Vagina (tissue), 2 donors: ENCODE data around the gene TOB1. TPM values are rescaled to one million over a fixed set of nuclear protein-coding genes. Genes with fewer than 3 reads are reported as not detected.

Source experiments
- DNase-seq, 2 donors: peaks; one replicate each; pipeline ENCODE4 v3.0.0-alpha.2; 2017; ENCODE audit errors: extremely low spot score in 2 of 2
- H3K27ac ChIP-seq: fragments of 200-600 bp; sonication (generic); one replicate; pipeline ENCODE4 v1.5.1; 2019
- H3K27me3 ChIP-seq: fragments of 200-600 bp; sonication (generic); one replicate; pipeline ENCODE4 v1.5.1; 2019
- H3K36me3 ChIP-seq, 2 donors: fragments of 200-600 bp; sonication (generic); one replicate each; pipeline ENCODE4 v1.5.1; 2017 to 2019
- H3K4me1 ChIP-seq: fragments of 200-600 bp; sonication (generic); one replicate; pipeline ENCODE4 v1.5.1; 2019
- H3K4me3 ChIP-seq, 2 donors: fragments of 200-600 bp; sonication (generic); 1 replicate in 1 of 2; 2 replicates in 1 of 2; pipeline ENCODE4 v1.5.1; 2016 to 2019
- H3K9me3 ChIP-seq: fragments of 200-600 bp; sonication (generic); one replicate; pipeline ENCODE4 v1.5.1; 2019
- POLR2A ChIP-seq, 2 donors: fragments of 450-650 bp; IDR thresholded peaks; one replicate each; pipeline ENCODE4 v1.6.1; 2017; ENCODE audit warnings: antibody characterized with exemption in 2 of 2, mild to moderate bottlenecking in 2 of 2, moderate library complexity in 2 of 2
- POLR2AphosphoS5 ChIP-seq, 2 donors: sonication (generic); formaldehyde crosslinking; IDR thresholded peaks; one replicate each; pipeline ENCODE4 v1.9.0; 2017; ENCODE audit warnings: antibody characterized with exemption in 2 of 2, mild to moderate bottlenecking in 2 of 2, low read depth in 1 of 2; ENCODE audit not compliant: insufficient read depth in 1 of 2
- intact Hi-C: fragments of 100-400 bp; cut with DNase I; formaldehyde crosslinking; loops from one replicate; pipeline ENCODE4 v1.15.1; 2023
- total RNA-seq: library from RNA; depleted of rRNA; stranded (reverse); fragments of >200 nt; gene quantifications from one replicate; pipeline ENCODE4 v1.2.3, GENCODE V29; 2016
- TF ChIP-seq, protein P1 (sequence below), 3 experiments: fragments of 450-650 bp in 2 of 3; fragments of 200-600 bp in 1 of 3; sonication (generic) in 1 of 3; IDR thresholded peaks; one replicate each; pipeline ENCODE4 v1.5.1; 2017 to 2019; ENCODE audit warnings: antibody characterized with exemption in 3 of 3, mild to moderate bottlenecking in 2 of 3, moderate library complexity in 2 of 3

Gene TOB1
- total RNA-seq, 1 donor from 2014 or later, result 74.4 TPM

DNA sequence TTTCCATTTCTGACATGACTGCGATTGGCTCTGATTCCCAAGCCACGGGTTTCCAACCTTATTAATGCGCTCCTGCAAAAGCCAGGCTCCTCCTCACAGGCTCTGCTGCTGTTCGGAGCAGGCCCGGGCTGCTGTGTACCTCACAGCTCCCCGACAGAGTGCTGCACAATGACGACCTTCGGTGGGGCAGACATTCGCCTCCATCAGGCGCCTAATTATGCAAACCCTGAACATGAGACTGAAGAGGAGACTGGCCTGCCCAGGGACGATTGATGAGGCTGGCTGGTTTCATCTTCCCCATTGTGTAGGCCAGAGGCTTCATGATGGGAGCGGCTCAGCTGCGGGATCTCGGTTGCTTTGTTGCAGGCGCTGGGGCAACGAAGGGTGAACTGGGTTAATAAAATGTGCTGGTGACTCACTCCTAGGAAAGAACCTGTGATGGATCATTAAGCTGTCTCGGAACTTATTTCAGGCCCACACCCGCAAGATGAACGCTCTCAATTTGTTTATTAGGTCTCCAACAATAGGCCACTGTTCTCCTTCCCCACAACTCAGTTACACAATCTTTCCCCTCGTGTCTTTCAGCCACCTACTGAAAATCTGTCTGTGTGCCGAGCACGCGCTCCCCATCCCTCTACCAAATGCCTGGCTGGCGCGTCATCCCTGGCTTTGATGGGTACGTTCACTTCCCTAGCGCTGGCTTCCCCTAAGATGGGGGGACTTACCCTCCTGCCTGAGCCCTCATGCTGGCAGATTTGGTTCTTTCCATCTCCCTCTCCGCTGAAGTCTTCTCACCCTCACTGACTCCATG lies 27.2 kb upstream of the TOB1 start:
- TF ChIP-seq, protein P1, sequence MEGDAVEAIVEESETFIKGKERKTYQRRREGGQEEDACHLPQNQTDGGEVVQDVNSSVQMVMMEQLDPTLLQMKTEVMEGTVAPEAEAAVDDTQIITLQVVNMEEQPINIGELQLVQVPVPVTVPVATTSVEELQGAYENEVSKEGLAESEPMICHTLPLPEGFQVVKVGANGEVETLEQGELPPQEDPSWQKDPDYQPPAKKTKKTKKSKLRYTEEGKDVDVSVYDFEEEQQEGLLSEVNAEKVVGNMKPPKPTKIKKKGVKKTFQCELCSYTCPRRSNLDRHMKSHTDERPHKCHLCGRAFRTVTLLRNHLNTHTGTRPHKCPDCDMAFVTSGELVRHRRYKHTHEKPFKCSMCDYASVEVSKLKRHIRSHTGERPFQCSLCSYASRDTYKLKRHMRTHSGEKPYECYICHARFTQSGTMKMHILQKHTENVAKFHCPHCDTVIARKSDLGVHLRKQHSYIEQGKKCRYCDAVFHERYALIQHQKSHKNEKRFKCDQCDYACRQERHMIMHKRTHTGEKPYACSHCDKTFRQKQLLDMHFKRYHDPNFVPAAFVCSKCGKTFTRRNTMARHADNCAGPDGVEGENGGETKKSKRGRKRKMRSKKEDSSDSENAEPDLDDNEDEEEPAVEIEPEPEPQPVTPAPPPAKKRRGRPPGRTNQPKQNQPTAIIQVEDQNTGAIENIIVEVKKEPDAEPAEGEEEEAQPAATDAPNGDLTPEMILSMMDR (IDR thresholded peaks at IDR 0.05), result no peak
- TF ChIP-seq POLR2AphosphoS5 (IDR thresholded peaks at IDR 0.05; ENCODE audit: insufficient read depth in 1 of 2, low read depth in 1 of 2), result peak; percentile 42 to 81
- TF ChIP-seq POLR2A (IDR thresholded peaks at IDR 0.05), result no peak
- Histone ChIP-seq H3K4me3 (no peak overlapping the region), H3K27me3 (no peaks in the 10 kb centered on the region), H3K36me3 (no peaks in the 10 kb centered on the region), H3K4me1 (no peaks in the 10 kb centered on the region), H3K9me3 (no peaks in the 10 kb centered on the region), H3K27ac (peak overlapping the region; percentile 60)
- intact Hi-C loops, result no loop called here
- DNase-seq, result no peak

DNA sequence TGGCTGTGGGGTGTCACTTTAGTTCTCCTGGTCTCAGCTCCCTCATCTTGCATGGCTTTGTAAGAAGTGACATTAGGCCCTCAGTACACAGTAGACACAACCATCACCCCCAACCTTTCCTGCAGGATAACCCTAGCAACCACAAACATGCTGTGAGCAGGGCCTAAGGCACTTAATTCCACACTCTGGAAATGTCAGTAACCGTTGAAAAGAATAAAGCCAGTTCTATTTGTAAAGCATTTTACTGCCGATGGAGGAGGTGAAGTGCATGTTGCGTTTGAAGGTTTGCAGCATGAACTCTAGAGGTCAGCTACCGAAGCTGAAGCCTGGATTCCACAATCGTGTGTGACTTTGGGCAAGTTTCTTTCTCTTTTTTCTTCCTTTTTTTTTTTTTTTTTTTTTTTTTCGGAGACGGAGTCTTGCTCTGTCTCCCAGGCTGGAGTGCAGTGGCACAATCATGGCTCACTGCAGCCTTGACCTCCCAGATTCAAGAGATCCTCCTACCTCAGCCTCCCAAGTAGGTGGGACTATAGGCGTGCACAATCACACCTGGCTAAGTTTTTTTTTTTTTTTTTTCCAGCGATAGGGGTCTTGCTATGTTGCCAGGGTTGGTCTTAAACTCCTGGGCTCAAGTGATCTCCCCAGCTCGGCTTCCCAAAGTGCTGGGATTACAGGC lies 26.1 kb upstream of the TOB1 start:
- no peak for TF ChIP-seq POLR2A (IDR thresholded peaks at IDR 0.05)
- Histone ChIP-seq H3K27ac (no peak overlapping the region), H3K36me3 (no peaks in the 10 kb centered on the region), H3K4me1 (no peaks in the 10 kb centered on the region), H3K27me3 (no peaks in the 10 kb centered on the region), H3K4me3 (no peak overlapping the region), H3K9me3 (no peaks in the 10 kb centered on the region)
- no peak for DNase-seq
- intact Hi-C loops, result no loop called here

DNA sequence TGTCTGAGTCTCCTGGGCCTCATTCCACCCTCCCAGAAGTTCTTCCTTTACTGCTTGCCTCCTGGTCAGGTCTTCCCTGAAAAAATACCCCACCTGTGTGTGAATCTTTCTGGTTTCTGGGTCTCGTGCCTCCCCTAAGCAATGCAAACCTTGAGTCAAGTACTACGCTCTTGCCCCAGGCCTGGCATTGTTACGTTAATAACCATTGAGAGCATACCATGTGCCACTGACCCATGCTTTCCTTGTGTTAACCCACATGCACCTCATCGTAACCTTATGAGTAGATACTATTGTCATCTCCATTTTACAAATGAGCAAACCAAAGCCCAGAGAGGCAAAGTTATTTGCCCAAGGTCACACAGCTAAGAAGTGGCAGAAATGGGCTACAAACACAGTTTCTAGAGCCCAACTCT lies 25.4 kb upstream of the TOB1 start:
- H3K9me3 ChIP-seq, result no peaks in the 10 kb centered on the region
- H3K36me3 ChIP-seq, result no peaks in the 10 kb centered on the region
- no peak for TF ChIP-seq POLR2AphosphoS5 (IDR thresholded peaks at IDR 0.05; ENCODE audit: insufficient read depth in 1 of 2, low read depth in 1 of 2)
- no peak for TF ChIP-seq POLR2A (IDR thresholded peaks at IDR 0.05)
- TF ChIP-seq, protein P1 (IDR thresholded peaks at IDR 0.05), result no peak
- no peak overlapping the region for H3K27ac ChIP-seq
- no peak overlapping the region for H3K4me3 ChIP-seq
- H3K27me3 ChIP-seq, result no peaks in the 10 kb centered on the region
- no peaks in the 10 kb centered on the region for H3K4me1 ChIP-seq
- no peak for DNase-seq
- intact Hi-C loops, result no loop called here

DNA sequence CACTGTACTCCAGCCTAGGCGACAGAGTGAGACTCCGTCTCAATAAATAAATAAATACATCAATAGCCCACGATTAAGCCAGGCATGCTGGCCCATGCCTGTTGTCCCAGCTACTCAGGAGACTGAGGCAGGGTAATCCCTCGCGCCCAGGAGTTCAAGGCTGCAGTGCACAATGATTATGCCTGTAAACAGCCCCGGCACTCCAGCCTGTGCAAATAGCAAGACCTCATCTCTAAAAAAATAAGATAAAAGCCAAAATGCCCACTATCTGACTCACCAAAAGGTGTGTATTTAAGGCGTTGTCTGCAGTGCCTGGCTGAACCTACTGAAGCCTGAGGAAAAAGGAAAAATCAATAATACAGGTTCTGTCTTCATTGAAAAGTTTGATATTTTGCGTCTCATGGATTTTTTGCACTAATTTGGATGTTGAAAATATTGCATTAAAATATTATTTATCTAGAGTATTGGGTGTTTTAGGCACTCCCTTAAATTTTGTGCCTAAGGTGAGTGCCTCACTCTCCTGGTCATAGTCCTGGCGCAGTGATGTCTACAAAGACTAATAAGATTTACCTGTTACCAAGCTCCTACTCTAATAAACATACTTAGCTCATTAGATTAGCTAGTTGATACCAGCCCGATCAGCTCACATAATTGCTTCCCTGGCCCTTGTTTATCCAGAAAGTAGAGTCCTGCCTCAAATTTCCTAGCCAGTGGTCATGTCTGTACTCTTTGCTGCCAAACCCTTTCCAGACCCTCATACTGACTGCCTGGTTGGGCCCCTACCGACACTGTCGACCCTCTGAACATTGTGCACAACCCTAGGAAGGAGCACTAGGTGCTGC lies 24.7 kb upstream of the TOB1 start:
- H3K4me1 ChIP-seq, result no peaks in the 10 kb centered on the region
- H3K4me3 ChIP-seq, result no peak overlapping the region
- no peak for DNase-seq
- H3K27me3 ChIP-seq, result no peaks in the 10 kb centered on the region
- TF ChIP-seq, protein P1 (IDR thresholded peaks at IDR 0.05), result no peak
- TF ChIP-seq POLR2A (IDR thresholded peaks at IDR 0.05) (no peak), POLR2AphosphoS5 (IDR thresholded peaks at IDR 0.05; ENCODE audit: insufficient read depth in 1 of 2, low read depth in 1 of 2) (no peak)
- no peak overlapping the region for H3K27ac ChIP-seq
- intact Hi-C loops, result no loop called here
- H3K36me3 ChIP-seq, result no peaks in the 10 kb centered on the region
- no peaks in the 10 kb centered on the region for H3K9me3 ChIP-seq

DNA sequence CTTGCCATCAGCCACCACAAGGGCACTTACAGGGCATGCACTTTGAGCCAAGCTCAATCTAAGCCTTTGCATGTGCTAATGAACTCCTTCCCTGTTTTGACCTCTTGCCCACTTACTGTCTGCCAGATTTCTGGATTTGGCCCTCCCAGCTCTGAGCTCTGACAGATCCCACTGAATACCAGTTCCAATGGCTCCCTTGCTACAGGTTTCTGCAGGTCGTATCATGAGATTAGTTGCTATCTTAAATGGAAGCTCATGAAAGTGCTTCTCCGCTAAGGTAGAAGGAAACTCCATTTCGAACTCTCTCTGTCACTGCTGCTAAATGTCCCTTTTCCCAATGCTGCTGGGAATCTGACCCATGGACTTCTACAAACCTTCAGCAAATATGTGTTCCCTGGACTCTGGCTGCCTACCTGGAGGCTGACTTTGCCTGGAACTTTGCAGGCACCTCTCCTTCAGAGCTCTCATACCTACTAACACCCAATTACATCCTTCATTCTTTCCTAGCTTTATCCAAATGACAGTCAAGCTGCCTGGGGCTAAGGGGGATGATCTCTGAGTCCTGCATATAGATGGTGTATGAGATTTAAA lies 23.5 kb upstream of the TOB1 start:
- H3K9me3 ChIP-seq, result no peaks in the 10 kb centered on the region
- DNase-seq, result no peak
- no peaks in the 10 kb centered on the region for H3K27me3 ChIP-seq
- H3K27ac ChIP-seq, result no peak overlapping the region
- intact Hi-C loops, result no loop called here
- TF ChIP-seq POLR2AphosphoS5 (IDR thresholded peaks at IDR 0.05; ENCODE audit: insufficient read depth in 1 of 2, low read depth in 1 of 2), result no peak
- TF ChIP-seq, protein P1 (IDR thresholded peaks at IDR 0.05), result no peak
- no peak for TF ChIP-seq POLR2A (IDR thresholded peaks at IDR 0.05)
- H3K36me3 ChIP-seq, result no peaks in the 10 kb centered on the region
- no peak overlapping the region for H3K4me3 ChIP-seq
- no peaks in the 10 kb centered on the region for H3K4me1 ChIP-seq
